GM18519 (cell line): ENCODE measurements around the gene SLC8A1.

ENCODE experiments used
- ATAC-seq: cut with Tn5 transposase; IDR thresholded peaks from one replicate; pipeline ENCODE4 v1.9.1; 2021; ENCODE audit warnings: mild to moderate bottlenecking, moderate library complexity; ENCODE audit not compliant: unreplicated experiment, low FRiP score

Gene SLC8A1

GRCh38 chr2:40451918-40452605 is at the start of gene SLC8A1:
Gene SLC8A1, minus strand, starts transcription at chr2:40452090.
- ATAC-seq: peak; percentile 50

DNA sequence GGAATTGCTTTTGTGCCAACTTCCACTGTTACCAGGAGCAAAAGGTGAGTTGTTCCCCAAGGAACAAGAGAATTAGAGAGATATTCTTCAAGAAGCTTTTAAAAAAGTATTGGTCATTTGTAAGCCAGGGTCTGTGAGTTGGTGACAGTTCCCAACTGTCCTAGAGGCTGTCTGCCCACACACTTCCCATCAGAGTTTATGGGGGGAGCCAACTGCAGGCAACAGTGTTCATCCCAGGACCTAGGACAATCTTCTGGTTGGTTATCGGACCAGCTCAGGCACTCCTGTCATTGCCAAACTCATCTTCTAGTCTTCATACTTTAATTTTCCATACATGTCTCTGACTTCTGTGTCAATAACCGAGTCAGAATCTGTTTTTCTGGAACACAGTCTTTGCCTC is 47.5 kb upstream of the SLC8A1 start:
- no peak for ATAC-seq

- no peak for ATAC-seq
These were observed 45.5 kb upstream of the SLC8A1 start for GRCh38 chr2:40497251-40497859.

DNA sequence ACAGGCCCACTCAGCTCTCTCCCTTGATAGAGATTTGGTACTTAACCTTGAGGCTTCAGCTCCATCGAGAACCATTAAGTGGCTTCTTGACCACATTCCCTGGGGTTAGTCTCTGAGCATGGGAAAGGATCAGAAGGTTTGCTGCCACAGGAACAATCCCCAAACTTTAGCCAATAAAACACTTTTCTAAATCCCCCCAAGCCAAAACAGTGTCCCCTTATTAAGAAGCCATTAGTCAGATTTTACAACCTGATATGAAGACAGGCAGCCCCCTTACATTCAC is 37.7 kb upstream of the SLC8A1 start:
- ATAC-seq: no peak

DNA sequence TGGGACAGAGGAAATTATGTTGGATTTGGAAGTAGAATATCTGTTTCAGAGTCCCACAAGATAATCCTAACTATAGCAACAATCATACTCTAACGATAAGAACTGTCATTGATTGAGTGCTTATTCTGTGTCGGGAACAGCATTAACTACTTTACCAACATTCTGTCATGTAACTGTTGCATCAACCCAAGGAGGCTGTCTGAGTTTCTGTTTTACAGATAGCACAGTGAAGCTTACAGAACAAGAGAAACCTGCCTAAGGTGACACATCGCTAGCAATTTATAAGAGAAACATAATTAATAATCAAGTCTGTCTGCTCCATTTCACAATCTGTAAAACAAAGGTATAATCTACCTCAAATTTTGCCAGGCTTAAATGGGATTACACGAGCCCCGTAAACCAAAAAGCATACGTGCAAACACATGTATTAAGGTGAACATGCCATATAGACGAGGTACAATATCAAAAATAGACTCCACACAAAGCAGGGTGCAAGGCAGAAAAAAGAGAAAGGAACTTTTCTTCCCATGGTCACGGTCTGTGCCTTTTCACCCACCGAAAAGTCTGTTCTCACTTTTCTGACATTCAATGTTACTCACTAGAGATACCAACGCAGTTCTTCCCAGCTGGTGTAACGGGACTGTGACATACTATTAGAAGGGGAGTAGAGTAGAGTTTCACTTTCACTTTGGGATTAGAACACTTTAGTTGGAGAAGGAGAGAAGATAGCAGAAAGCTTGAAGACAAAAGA is 37.2 kb upstream of the SLC8A1 start:
- ATAC-seq: no peak

- ATAC-seq: no peak
These were observed 36.3 kb upstream of the SLC8A1 start for GRCh38 chr2:40488101-40488601.

- ATAC-seq: no peak
These were observed 35.7 kb upstream of the SLC8A1 start for GRCh38 chr2:40487602-40488001.

GRCh38 chr2:40485854-40486253 is 34.0 kb upstream of the SLC8A1 start:
- ATAC-seq: no peak

- ATAC-seq: no peak
These were observed 33.4 kb upstream of the SLC8A1 start for GRCh38 chr2:40485318-40485717.

GRCh38 chr2:40483549-40484243 is 31.8 kb upstream of the SLC8A1 start:
- no peak for ATAC-seq

GRCh38 chr2:40480596-40480995 is 28.7 kb upstream of the SLC8A1 start:
- ATAC-seq: no peak

DNA sequence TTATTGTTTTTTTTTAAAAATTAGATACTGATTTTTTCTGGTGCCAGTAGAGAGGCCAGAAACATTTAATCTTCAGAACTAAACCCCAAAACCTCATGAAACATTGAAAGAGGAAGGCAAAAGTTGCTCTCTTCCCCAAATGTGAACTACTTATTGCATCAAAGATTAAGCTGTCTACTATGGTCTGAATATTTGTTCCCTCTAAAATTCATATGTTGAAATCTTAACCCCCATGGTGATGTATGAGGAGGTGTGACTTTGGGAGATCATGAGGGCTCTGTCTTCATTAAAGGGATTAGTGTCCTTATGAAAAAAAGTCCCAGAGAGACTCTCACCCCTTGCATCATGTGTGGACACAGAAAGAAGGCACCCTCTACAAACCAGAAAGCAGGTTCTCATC is 28.2 kb upstream of the SLC8A1 start:
- no peak for ATAC-seq

DNA sequence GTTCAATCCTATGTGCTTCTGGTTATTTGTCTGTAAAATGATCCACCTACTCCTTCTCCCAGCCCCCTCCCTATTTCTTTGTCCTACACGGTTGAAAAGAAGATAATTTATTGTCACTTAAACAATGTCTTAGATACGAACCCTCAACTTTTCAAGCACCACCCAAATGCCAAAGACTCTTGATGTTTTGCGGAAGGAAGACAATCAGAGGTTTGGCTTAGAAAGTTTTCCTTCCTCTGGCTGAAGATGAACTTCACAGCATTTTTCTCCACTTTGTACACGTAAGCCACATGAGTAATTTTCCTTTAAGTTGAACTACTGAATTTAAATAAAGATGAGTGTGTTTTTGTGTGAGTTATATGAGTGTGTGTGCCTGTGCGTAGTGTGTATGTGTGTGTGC is 25.5 kb upstream of the SLC8A1 start:
- ATAC-seq: no peak

DNA sequence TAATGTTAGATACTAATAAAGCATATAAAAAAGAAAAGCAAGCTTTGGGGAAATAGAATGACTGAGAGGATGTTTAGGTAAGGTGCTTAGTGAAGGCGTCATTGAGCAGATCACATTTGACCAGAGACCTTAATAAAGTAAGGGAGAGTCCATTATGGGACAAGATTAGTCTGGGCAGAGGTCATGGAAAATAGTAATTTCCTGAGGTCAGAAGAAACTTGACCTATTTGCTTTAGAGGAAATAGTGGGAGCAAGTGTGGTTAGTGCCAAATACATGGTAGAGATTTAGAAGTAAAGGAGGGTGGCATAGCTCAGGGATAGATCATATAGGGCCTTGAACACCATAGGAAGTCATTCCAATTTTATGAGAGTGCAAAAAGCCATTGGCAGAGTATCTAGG is 24.5 kb upstream of the SLC8A1 start:
- no peak for ATAC-seq

DNA sequence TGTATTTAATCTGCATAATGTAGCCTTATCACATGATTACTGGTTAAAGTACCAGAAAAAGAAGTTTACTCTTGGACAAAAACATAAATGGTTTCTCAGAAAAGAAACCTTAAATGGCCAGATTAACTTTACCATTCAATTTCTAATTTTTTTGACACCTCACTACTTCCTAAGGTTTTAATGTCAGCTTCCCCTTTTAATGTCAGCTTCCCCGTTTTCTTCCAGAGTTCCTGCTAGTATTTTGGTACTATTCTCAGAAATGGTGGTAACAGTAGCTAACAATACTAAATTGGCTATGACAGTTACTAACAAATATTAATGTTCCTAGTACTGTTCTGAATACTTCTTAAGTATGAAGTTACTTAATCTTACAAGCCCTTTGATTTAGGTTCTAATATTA is 22.4 kb upstream of the SLC8A1 start:
- no peak for ATAC-seq

GRCh38 chr2:40471866-40472265 is 20.0 kb upstream of the SLC8A1 start:
- no peak for ATAC-seq

DNA sequence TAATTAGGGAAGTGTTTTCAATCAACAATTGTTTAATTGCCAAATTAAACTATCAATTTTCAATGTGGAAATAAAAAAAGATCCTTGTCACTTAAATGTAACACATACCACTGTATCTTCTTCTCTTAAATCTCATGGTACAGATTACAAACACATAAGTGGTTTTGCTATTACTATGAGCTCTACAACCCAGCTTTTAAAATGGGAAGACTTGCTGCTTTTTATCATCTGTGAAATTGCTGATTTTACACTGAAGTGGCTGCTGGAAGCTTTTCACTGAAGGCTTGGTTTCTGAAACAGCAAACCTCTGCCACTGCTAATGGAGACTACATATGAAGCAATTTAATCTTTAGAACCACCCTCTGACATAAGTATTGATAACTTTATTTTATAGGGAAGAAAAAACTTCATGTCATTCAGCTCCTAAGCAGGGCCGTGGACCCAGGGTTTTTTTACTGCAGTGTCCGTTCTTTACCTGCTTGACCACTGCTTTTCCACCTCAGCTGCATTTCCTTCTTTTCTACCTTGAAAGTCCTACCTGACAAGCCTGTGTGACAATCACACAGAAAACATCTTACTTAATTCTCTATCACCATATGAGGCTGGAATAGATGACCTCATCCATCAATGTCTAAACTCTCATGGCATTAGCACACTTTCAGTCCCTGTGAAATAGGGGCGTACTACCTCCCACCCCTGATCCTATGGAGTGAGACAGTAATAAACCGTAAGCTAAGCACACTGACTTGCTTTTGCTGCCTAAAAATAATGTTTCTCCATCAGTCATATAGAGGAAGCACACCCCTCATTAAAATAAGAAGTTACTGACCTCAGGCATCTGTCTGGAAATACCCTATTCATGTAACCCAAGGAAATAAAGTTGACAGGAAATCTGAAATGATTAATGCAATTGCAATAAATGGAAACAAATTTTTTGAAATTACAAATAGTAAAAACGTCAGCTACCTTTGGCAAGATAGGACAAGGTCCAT is 19.2 kb upstream of the SLC8A1 start:
- ATAC-seq: no peak

DNA sequence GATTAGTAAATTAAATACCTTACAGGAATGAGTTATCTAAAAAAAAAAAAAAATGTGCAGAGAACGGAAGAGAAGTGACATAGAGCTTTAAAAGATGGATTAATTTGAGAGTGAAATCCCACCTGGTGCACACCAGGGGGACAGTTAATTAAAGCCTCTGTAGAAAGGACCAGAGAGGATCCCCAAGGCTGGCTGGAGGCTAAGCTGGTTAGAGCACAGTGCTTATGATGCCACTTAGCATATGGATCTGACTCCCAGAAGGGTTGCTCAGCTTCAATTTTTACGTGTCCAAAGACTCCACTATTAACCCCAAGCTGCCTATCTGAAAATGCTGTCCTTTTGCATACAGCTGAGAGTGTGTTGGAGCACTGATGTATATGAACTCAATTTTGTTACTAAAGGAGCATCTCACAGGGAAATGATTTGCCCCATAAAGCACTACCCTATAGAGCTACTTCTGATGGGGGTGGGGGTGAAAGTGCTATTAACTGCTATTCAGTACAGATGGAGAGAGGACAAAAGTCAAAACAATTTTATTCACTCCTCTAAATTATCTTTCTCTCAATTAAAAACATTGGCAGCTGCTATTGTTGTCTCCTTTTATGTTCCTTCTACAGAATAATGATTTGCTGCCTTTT is 15.2 kb upstream of the SLC8A1 start:
- no peak for ATAC-seq

DNA sequence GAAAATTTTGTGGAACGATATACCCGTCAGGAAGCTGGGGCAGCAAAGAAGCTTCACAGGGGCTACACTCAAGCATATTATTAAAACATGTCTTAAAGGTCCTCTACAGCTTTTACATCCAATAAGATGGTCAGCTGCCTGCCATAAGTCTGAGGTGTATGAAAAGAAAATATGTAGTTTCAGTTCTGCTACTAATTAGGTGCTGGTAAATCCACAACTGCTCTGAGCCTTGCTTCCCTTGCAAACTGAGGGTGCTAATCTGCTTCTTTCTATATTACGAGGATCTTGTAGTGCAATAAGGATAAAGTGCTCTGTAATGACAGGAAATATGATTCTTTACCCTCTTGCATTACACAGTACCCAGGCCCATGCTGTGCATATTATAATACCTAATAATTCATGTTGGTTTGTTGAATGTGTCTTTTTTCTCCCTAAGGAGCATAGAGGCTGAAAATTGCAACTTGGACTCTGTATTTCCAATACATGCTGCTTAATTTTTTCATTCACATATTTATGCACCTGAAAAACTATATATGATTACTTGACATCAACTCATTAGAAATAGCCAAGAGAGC is 14.5 kb upstream of the SLC8A1 start:
- no peak for ATAC-seq
